GM12873 (cell line): ENCODE data around the gene SPN.

ENCODE experiments used
- TF ChIP-seq, protein P1 (sequence below): IDR thresholded peaks from 2 replicates; pipeline ENCODE4 v1.5.1; 2012; ENCODE audit warnings: low read depth, mild to moderate bottlenecking, moderate library complexity, low read length, control low read depth; ENCODE audit not compliant: insufficient read depth; ENCODE audit errors: missing control alignments

Gene SPN

GRCh38 chr16:29663016-29663806 lies at the start of gene SPN:
SPN (plus strand) TSS chr16:29663247; CDS start chr16:29663729, 482 bp downstream.
- TF ChIP-seq, protein P1, sequence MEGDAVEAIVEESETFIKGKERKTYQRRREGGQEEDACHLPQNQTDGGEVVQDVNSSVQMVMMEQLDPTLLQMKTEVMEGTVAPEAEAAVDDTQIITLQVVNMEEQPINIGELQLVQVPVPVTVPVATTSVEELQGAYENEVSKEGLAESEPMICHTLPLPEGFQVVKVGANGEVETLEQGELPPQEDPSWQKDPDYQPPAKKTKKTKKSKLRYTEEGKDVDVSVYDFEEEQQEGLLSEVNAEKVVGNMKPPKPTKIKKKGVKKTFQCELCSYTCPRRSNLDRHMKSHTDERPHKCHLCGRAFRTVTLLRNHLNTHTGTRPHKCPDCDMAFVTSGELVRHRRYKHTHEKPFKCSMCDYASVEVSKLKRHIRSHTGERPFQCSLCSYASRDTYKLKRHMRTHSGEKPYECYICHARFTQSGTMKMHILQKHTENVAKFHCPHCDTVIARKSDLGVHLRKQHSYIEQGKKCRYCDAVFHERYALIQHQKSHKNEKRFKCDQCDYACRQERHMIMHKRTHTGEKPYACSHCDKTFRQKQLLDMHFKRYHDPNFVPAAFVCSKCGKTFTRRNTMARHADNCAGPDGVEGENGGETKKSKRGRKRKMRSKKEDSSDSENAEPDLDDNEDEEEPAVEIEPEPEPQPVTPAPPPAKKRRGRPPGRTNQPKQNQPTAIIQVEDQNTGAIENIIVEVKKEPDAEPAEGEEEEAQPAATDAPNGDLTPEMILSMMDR: no peak

DNA sequence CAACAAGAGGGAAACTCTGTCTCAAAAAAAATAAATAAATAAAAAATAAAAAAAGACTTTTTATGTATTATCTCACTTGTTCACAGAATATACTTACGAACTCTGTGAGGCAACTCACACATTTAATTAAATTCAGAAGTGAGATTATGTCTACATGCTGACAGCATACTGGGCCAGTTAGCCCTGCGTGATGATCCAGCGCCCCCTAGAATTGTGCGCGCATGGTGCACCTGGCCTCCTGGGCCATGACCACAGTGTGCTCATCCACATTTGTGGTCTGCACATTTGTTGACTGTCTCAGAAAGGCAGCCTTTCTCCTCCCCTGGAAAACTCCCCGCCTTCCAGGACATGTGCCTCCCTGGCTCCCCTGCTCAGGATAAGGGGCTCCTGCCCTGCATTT lies 42.5 kb upstream of the SPN start:
- TF ChIP-seq, protein P1: peak; percentile 16

DNA sequence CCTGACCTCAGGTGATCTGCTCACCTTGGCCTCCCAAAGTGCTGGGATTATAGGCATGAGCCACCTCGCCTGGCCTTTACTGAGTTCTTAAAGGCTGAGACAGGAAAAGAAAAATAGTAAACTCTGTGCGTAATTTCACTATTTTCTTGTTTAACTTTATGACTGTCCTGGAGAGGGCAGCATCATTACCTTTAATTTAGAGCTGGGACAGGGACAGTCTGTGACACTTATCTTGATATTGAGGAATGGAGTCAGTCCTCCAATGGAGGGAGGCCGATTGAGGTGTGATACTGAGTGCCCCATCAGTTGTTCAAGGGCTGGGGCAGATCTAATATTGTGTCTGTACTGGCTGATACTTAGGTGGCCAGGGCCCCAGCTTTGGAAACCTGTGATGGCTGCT lies 21.5 kb upstream of the SPN start:
- TF ChIP-seq, protein P1: peak; percentile 17

- TF ChIP-seq, protein P1: no peak
These were observed 19.5 kb upstream of the SPN start for GRCh38 chr16:29643596-29643995.

GRCh38 chr16:29644338-29644857 lies 18.6 kb upstream of the SPN start:
- TF ChIP-seq, protein P1: no peak

DNA sequence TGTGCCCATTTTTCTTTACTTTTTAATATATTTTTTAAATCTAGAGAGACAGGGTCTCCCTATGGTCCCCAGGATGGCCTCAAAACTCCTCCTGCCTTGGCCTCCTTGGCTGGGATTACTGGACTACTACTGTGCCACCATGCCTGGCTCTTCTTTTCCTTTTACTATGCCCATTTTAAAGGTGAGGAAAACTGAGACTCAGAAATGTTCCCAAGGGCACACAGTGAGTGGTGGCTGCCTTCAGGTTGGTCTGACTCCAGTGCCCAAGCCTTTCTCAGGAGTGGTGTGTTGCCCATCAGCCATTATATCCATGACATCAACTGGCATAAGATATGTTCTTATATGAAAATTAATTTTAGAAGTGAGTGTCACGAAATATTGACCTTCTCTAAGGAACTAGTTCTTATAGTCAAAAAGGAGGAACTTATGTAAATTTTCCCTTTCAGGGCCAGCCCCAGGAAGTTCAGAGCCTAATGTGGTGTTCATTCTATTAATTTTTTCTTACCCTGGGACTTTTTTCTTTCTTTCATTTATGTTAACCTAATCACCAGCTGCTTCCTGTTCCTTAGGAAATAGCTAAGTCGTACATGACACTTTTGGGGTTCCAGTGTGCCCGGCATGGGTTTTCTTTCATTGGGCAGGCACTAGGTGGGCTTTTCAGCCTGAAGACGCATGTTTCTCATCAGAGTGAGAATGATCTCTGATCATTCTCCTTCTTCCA lies 17.9 kb upstream of the SPN start:
- TF ChIP-seq, protein P1: no peak

DNA sequence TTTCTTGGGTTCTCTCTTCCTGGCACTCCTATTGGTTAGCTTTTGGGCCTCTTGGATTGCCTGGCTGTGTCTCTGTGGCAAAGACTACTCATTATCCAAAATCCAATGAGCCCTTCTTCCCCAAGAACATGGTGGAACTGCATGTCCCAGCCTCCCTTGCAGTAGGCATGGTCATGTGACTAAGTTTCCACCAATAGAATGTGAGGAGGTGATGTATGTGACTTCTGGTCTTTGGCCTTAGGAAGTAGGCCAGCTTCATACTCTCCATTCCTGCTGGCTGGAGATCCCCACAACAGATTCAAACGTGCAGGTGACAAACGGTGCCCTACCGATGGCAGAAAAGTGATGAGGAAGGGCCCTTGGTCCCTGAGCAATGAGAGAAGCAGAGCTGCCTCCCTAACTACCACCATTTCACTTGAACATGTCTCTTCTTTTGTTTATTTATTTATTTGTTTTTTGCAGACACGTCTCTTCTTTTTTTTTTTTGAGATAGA lies 17.3 kb upstream of the SPN start:
- TF ChIP-seq, protein P1: no peak
